Measurements from ENCODE around the gene CELF6.

GRCh38 chr15:72334842-72335241, 14.9 kb upstream of the CELF6 start:
- TF ChIP-seq CTCF (conservative IDR thresholded peaks at IDR 0.05; ENCODE audit: low read depth, low read length): no peak
- no peak for TF ChIP-seq EZH2 (IDR thresholded peaks at IDR 0.05; ENCODE audit: borderline replicate concordance, low read depth, low read length, poor library complexity, severe bottlenecking)
